Stimulated activated CD8-positive, alpha-beta memory T cell treated with anti-CD3 and anti-CD28 coated beads, Interleukin-12 subunit alpha, Interleukin-12 subunit beta, amount 100 ng/mL, for 1 hour (primary cell): Measurements from ENCODE around the gene GPR162.
"Not testable (repeated sequence)": the region's sequence is repeated elsewhere in the genome, so short reads cannot be mapped to it uniquely, and the experiment has no call there.

Experiments used
- DNase-seq: peaks from one replicate; pipeline ENCODE4 v3.0.0-alpha.2; 2020; ENCODE audit warnings: low read depth

The GPR162 gene

GRCh38 chr12:6873094-6874014 lies 51.7 kb downstream of the GPR162 start, which contains the start of gene SPSB2:
SPSB2 (minus strand) TSS chr12:6873303; CDS start chr12:6872901, 402 bp downstream.
- DNase-seq: peak; percentile 98

GRCh38 chr12:6874015-6874368 lies 52.4 kb downstream of the GPR162 start:
- not testable (repeated sequence) for DNase-seq
